GM23338 (cell line): ENCODE data around the gene NHLH1. TPM values are rescaled to one million over a fixed set of nuclear protein-coding genes. Genes with fewer than 3 reads are reported as not detected.

Experiments
- ATAC-seq: fragments of 200-7000 bp; cut with Tn5 transposase; 3 replicates; pipeline ENCODE4 v1.9.1; 2020
- DNase-seq: peaks from one replicate; pipeline ENCODE4 v3.0.0-alpha.2; 2015; ENCODE audit warnings: low spot score
- H2AFZ ChIP-seq: fragments of 200-600 bp; sonication (generic); 2 replicates; pipeline ENCODE4 v1.8.0; 2016; ENCODE audit warnings: antibody characterized with exemption, mild to moderate bottlenecking, moderate library complexity
- H3F3A ChIP-seq: fragments of 200-600 bp; sonication (generic); replicated peaks from 2 replicates; pipeline ENCODE4 v1.8.0; 2017; ENCODE audit warnings: antibody characterized with exemption, mixed run types, low read depth
- H3K27ac ChIP-seq: fragments of 200-600 bp; sonication (generic); 2 replicates; pipeline ENCODE4 v1.6.1; 2016; ENCODE audit warnings: low read depth
- H3K27me3 ChIP-seq: fragments of 200-600 bp; sonication (generic); 2 replicates; pipeline ENCODE4 v1.8.0; 2016; ENCODE audit warnings: mild to moderate bottlenecking, mixed run types, moderate library complexity; ENCODE audit not compliant: insufficient read depth
- H3K36me3 ChIP-seq: fragments of 200-600 bp; sonication (generic); 2 replicates; pipeline ENCODE4 v1.8.0; 2016; ENCODE audit warnings: mild to moderate bottlenecking; ENCODE audit not compliant: insufficient read depth
- H3K4me1 ChIP-seq: fragments of 200-600 bp; sonication (generic); 2 replicates; pipeline ENCODE4 v1.8.0; 2016; ENCODE audit warnings: mild to moderate bottlenecking, moderate library complexity; ENCODE audit not compliant: insufficient read depth
- H3K4me2 ChIP-seq: fragments of 200-600 bp; sonication (generic); 2 replicates; pipeline ENCODE4 v1.7.1; 2017; ENCODE audit warnings: mixed run types
- H3K4me3 ChIP-seq: fragments of 200-600 bp; sonication (generic); 2 replicates; pipeline ENCODE4 v1.6.1; 2016; ENCODE audit warnings: mixed run types
- H3K79me2 ChIP-seq: fragments of 200-600 bp; sonication (generic); replicated peaks from 2 replicates; pipeline ENCODE4 v1.8.0; 2017; ENCODE audit warnings: mild to moderate bottlenecking; ENCODE audit not compliant: insufficient read depth
- H3K9me2 ChIP-seq: fragments of 200-600 bp; sonication (generic); 2 replicates; pipeline ENCODE4 v1.8.0; 2017; ENCODE audit not compliant: insufficient read depth
- H4K20me1 ChIP-seq: fragments of 200-600 bp; sonication (generic); replicated peaks from 2 replicates; pipeline ENCODE4 v1.8.0; 2017; ENCODE audit warnings: mild to moderate bottlenecking; ENCODE audit not compliant: insufficient read depth
- H3K27ac Mint-ChIP-seq: 2 replicates; pipeline ENCODE4 v1.8.0; 2020; ENCODE audit warnings: inconsistent platforms, mild to moderate bottlenecking, moderate library complexity, mixed read lengths
- H3K27me3 Mint-ChIP-seq: 3 replicates; pipeline ENCODE4 v1.8.0; 2022; ENCODE audit warnings: low read depth, mild to moderate bottlenecking, moderate library complexity, mixed read lengths, inconsistent platforms; ENCODE audit not compliant: insufficient read depth, poor library complexity
- H3K36me3 Mint-ChIP-seq: 3 replicates; pipeline ENCODE4 v1.8.0; 2021; ENCODE audit warnings: low read depth, mild to moderate bottlenecking, inconsistent platforms, moderate library complexity, mixed read lengths
- H3K4me1 Mint-ChIP-seq: 3 replicates; pipeline ENCODE4 v1.8.0; 2020; ENCODE audit warnings: mild to moderate bottlenecking, inconsistent platforms, mixed read lengths
- H3K4me3 Mint-ChIP-seq: 3 replicates; pipeline ENCODE4 v1.8.0; 2021; ENCODE audit warnings: moderate library complexity, mild to moderate bottlenecking, inconsistent platforms, mixed read lengths
- H3K9me3 Mint-ChIP-seq: 3 replicates; pipeline ENCODE4 v1.8.0; 2020; ENCODE audit warnings: moderate library complexity, mild to moderate bottlenecking, inconsistent platforms, mixed read lengths
- CREB1 ChIP-seq: fragments of 250-450 bp; sonication (Bioruptor Pico); IDR thresholded peaks from 2 replicates; pipeline ENCODE4 v1.5.0; 2020; ENCODE audit warnings: low read depth, mild to moderate bottlenecking, moderate library complexity
- EZH2 ChIP-seq: fragments of 200-600 bp; sonication (generic); IDR thresholded peaks from one replicate; pipeline ENCODE4 v1.8.0; 2017; ENCODE audit warnings: antibody characterized with exemption, mild to moderate bottlenecking, low read depth; ENCODE audit not compliant: unreplicated experiment
- EZH2phosphoT487 ChIP-seq: fragments of 200-600 bp; sonication (generic); IDR thresholded peaks from one replicate; pipeline ENCODE4 v1.8.1; 2018; ENCODE audit warnings: antibody characterized with exemption; ENCODE audit not compliant: unreplicated experiment
- JUNB ChIP-seq: IDR thresholded peaks from one replicate; pipeline ENCODE4 v1.6.1; 2016; ENCODE audit warnings: antibody characterized with exemption; ENCODE audit not compliant: unreplicated experiment
- NANOG ChIP-seq: IDR thresholded peaks from 2 replicates; pipeline ENCODE4 v1.6.1; 2016; ENCODE audit warnings: antibody characterized with exemption, borderline replicate concordance
- STAT1 ChIP-seq: IDR thresholded peaks from one replicate; pipeline ENCODE4 v1.6.1; 2016; ENCODE audit warnings: antibody characterized with exemption; ENCODE audit not compliant: unreplicated experiment
- ZNF114 ChIP-seq: fragments of 250-450 bp; sonication (Bioruptor Pico); IDR thresholded peaks from 2 replicates; pipeline ENCODE4 v1.5.0; 2020; ENCODE audit warnings: mild to moderate bottlenecking, moderate library complexity
- ZNF331 ChIP-seq: fragments of 250-450 bp; sonication (Bioruptor Pico); IDR thresholded peaks from 2 replicates; pipeline ENCODE4 v1.5.0; 2020; ENCODE audit warnings: low read depth, mild to moderate bottlenecking, moderate library complexity
- long read RNA-seq: library from polyadenylated mRNA; unstranded; transcript quantifications from one replicate; pipeline ENCODE4 v2.0.0, GENCODE V29; 2020; ENCODE audit not compliant: unreplicated experiment
- polyA plus RNA-seq: library from polyadenylated mRNA; unstranded; fragments of >200 nt; fragmentation: Nextera tagmentation; extraction: Ambion mirVana; gene quantifications from 2 replicates; pipeline ENCODE4 v1.2.1, GENCODE V29; 2016
- total RNA-seq: library from RNA; depleted of rRNA; stranded (reverse); fragments of >200 nt; shearing (Covaris generic); gene quantifications from 2 replicates; pipeline ENCODE4 v1.2.3, GENCODE V29; 2014; rRNA removed
- TF ChIP-seq, protein P1 (sequence below), 2 experiments: fragments of 200-600 bp in 1 of 2; sonication (generic) in 1 of 2; conservative IDR thresholded peaks; 2 replicates each; pipeline versions ENCODE4 v1.5.1 to v1.6.1; 2016 to 2017; ENCODE audit warnings: antibody characterized with exemption in 2 of 2, low read depth in 2 of 2, mild to moderate bottlenecking in 2 of 2, moderate library complexity in 1 of 2
- TF ChIP-seq, protein P2 (sequence below): IDR thresholded peaks from 2 replicates; pipeline ENCODE4 v1.6.1; 2016; ENCODE audit warnings: antibody characterized with exemption
- TF ChIP-seq, protein P3 (sequence below): IDR thresholded peaks from one replicate; pipeline ENCODE4 v1.6.1; 2018; ENCODE audit warnings: antibody characterized with exemption; ENCODE audit not compliant: unreplicated experiment

The NHLH1 gene
- total RNA-seq (0.50 and 0.69 TPM in 2 replicates), polyA plus RNA-seq (0.78 and 0.89 TPM in 2 replicates)
- long read RNA-seq: 0 reads

DNA sequence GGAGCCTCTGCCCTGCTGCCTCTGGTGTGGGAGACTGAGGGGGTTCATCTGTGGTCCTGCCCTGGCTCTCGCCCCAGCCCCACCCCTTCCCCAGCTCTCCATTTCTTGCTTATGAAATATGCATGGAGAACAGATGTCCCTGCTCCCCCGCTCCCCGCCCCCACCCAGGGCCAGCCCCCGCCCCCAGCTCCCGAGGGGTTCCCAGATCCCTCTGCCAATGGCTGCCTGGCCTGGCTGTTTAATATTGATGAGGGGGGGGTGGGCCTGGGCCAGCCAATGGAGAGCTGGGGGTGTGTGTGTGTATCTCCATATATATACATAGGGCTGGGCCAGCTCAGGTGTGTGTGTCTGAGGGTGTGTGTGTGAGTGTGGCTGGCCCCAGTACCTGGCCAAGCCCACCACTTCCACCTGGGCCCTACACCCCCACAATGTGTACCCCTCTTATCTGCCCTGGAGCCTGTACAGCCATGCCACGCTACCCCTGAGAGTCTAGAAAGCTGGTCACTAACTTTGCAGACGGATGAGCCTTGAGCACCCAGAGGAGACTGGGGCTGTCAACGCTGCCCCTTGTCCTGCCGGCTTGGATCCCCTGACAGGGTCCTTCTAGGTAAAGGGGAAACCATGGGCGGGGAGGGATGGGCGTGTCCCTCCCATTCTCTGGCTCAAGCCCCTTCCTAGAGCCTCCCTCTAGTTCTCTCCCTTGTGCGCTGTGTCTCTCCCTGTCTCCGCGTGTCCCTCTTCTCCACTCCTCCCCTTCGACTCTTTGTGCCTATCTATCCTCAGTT, at the start of gene NHLH1:
TSS of gene NHLH1 (plus strand) at position 341 of the 785 bp plus-strand sequence. CDS start 3,661 bp downstream, outside the sequence.
- H3K9me3 Mint-ChIP-seq: no peaks in the 10 kb centered on the region
- no peak within 1 kb of the TSS; the same call in 1 of the 2 replicates for H3K4me2 ChIP-seq
- no peak within 1 kb of the TSS for H3K4me3 ChIP-seq
- H3K9me2 ChIP-seq: no peaks in the 10 kb centered on the region
- no peaks in the 10 kb centered on the region; the same call in 1 of the 2 replicates for H4K20me1 ChIP-seq
- no peaks in the 10 kb centered on the region; the same call in 2 of the 3 replicates for H3K36me3 Mint-ChIP-seq
- H3K4me1 ChIP-seq: peaks cover 26% of the 10 kb centered on the region
- no peaks in the 10 kb centered on the region for H3K27me3 ChIP-seq
- TF ChIP-seq EZH2 (no peak), ZNF331 (no peak), STAT1 (no peak), JUNB (no peak), EZH2phosphoT487 (no peak)
- TF ChIP-seq, protein P1, sequence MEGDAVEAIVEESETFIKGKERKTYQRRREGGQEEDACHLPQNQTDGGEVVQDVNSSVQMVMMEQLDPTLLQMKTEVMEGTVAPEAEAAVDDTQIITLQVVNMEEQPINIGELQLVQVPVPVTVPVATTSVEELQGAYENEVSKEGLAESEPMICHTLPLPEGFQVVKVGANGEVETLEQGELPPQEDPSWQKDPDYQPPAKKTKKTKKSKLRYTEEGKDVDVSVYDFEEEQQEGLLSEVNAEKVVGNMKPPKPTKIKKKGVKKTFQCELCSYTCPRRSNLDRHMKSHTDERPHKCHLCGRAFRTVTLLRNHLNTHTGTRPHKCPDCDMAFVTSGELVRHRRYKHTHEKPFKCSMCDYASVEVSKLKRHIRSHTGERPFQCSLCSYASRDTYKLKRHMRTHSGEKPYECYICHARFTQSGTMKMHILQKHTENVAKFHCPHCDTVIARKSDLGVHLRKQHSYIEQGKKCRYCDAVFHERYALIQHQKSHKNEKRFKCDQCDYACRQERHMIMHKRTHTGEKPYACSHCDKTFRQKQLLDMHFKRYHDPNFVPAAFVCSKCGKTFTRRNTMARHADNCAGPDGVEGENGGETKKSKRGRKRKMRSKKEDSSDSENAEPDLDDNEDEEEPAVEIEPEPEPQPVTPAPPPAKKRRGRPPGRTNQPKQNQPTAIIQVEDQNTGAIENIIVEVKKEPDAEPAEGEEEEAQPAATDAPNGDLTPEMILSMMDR (conservative IDR thresholded peaks at IDR 0.05; ENCODE audit: low read depth in 2 of 2): no peak
- TF ChIP-seq, protein P2, sequence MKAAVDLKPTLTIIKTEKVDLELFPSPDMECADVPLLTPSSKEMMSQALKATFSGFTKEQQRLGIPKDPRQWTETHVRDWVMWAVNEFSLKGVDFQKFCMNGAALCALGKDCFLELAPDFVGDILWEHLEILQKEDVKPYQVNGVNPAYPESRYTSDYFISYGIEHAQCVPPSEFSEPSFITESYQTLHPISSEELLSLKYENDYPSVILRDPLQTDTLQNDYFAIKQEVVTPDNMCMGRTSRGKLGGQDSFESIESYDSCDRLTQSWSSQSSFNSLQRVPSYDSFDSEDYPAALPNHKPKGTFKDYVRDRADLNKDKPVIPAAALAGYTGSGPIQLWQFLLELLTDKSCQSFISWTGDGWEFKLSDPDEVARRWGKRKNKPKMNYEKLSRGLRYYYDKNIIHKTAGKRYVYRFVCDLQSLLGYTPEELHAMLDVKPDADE: no peak
- DNase-seq (peak; percentile 51), ATAC-seq (peak; percentile 65)
- H3K27ac Mint-ChIP-seq: peak within 1 kb of the TSS; percentile 53
- 0 out of 2 replicates have a peak, but pooled peaks cover 3% of the 10 kb centered on the region for H3F3A ChIP-seq
- no peak within 1 kb of the TSS for H3K27ac ChIP-seq
- no peak within 1 kb of the TSS for H3K4me3 Mint-ChIP-seq
- no peaks in the 10 kb centered on the region for H3K36me3 ChIP-seq
- peaks cover 13% of the 10 kb centered on the region for H3K27me3 Mint-ChIP-seq
- no peaks in the 10 kb centered on the region for H3K79me2 ChIP-seq
- peaks cover 56% of the 10 kb centered on the region for H3K4me1 Mint-ChIP-seq
- H2AFZ ChIP-seq: no peak within 1 kb of the TSS

DNA sequence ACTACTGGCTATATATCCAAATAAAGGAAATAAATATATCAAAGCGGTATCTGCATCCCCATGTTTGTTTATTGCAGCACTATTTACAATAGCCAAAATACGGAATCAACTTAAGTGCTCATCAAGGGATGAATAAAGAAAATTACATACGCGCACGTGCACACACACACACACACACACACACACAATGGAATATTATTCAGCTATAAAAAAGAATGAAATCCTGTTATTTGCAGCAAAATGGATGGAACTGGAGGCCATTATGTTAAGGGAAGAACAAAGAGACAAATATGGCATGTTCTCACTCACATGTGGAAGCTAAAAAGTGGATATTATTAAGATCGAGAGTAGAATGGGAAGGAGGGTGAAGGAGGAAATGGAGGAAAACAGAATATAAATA, 44.0 kb upstream of the NHLH1 start:
- Histone ChIP-seq H3K79me2 (peaks cover 13% of the 10 kb centered on the region), H3F3A (no peaks in the 10 kb centered on the region), H3K36me3 (peaks cover 28% of the 10 kb centered on the region), H3K4me3 (no peak overlapping the region), H3K4me1 (no peaks in the 10 kb centered on the region), H3K27ac (no peak overlapping the region), H3K27me3 (no peaks in the 10 kb centered on the region), H4K20me1 (peaks cover 8% of the 10 kb centered on the region), H3K4me2 (no peak overlapping the region), H2AFZ (no peak overlapping the region), H3K9me2 (no peaks in the 10 kb centered on the region)
- peaks cover 46% of the 10 kb centered on the region for H3K36me3 Mint-ChIP-seq
- DNase-seq (no peak), ATAC-seq (no peak)
- no peaks in the 10 kb centered on the region for H3K9me3 Mint-ChIP-seq
- no peak overlapping the region for H3K27ac Mint-ChIP-seq
- TF ChIP-seq ZNF114: no peak
- TF ChIP-seq, protein P2: no peak
- TF ChIP-seq EZH2: no peak
- TF ChIP-seq STAT1: no peak
- TF ChIP-seq CREB1 (CRISPR knock-in tag): no peak
- TF ChIP-seq, protein P1 (conservative IDR thresholded peaks at IDR 0.05; ENCODE audit: low read depth in 2 of 2): no peak
- TF ChIP-seq, protein P3, sequence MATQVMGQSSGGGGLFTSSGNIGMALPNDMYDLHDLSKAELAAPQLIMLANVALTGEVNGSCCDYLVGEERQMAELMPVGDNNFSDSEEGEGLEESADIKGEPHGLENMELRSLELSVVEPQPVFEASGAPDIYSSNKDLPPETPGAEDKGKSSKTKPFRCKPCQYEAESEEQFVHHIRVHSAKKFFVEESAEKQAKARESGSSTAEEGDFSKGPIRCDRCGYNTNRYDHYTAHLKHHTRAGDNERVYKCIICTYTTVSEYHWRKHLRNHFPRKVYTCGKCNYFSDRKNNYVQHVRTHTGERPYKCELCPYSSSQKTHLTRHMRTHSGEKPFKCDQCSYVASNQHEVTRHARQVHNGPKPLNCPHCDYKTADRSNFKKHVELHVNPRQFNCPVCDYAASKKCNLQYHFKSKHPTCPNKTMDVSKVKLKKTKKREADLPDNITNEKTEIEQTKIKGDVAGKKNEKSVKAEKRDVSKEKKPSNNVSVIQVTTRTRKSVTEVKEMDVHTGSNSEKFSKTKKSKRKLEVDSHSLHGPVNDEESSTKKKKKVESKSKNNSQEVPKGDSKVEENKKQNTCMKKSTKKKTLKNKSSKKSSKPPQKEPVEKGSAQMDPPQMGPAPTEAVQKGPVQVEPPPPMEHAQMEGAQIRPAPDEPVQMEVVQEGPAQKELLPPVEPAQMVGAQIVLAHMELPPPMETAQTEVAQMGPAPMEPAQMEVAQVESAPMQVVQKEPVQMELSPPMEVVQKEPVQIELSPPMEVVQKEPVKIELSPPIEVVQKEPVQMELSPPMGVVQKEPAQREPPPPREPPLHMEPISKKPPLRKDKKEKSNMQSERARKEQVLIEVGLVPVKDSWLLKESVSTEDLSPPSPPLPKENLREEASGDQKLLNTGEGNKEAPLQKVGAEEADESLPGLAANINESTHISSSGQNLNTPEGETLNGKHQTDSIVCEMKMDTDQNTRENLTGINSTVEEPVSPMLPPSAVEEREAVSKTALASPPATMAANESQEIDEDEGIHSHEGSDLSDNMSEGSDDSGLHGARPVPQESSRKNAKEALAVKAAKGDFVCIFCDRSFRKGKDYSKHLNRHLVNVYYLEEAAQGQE: no peak
- TF ChIP-seq NANOG: no peak
- TF ChIP-seq EZH2phosphoT487: no peak
- no peak for TF ChIP-seq ZNF331
- no peak overlapping the region for H3K4me3 Mint-ChIP-seq
- H3K27me3 Mint-ChIP-seq: peaks cover 1% of the 10 kb centered on the region
- no peaks in the 10 kb centered on the region for H3K4me1 Mint-ChIP-seq
